ENCODE results near the gene KLRF2.

Gene KLRF2

DNA sequence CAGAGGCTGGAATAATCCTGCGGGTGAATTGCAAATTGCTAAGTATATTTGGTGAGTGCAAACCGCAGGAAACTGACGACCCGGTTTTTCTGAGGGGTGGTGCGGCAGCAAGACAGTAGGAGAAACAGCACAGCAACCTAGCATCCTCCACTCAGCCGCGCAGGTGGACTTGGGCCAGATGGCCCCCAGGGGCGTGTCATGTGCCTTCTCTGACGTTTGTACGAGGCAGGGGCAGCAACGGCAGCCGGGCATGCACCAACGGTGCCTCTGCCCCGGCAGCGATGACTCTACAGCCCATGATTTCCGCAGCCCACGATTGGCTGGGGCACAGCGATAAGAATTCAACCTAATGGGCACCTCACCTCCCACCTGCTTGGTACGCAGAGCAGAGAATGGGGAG, 62.0 kb downstream of the KLRF2 start:
- no peak for DNase-seq

DNA sequence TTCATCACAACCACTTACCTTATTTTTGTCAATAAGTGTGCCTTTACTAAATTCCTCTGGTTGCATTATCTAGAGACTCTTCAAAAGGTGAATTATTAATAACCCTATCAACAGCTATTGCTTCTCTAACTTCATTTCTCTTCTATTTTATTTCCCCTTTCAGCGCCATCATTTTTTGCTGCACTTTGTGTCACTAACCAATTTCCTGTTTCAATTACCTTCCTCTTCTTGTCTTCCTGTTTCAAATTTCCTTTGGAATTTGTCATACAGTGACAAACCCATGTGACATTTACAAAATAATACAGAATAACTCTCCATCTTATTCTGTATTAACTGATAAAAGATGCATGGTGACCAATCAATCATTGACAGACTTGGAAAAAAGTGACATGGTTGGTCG, 63.1 kb downstream of the KLRF2 start:
- no peak for DNase-seq
